Peyer's patch (tissue), 4 donors: ENCODE measurements around the gene RNF26. TPM values are rescaled to one million over a fixed set of nuclear protein-coding genes. Genes with fewer than 3 reads are reported as not detected.

Experiments
- DNase-seq, 3 donors: peaks; one replicate each; pipeline ENCODE4 v3.0.0-alpha.2; 2017 to 2019
- H3K27ac ChIP-seq, 4 donors: fragments of 200-600 bp; sonication (generic); one replicate each; pipeline ENCODE4 v1.5.1; 2016 to 2019
- H3K27me3 ChIP-seq, 2 donors: fragments of 200-600 bp; sonication (generic); one replicate each; pipeline ENCODE4 v1.5.1; 2019
- H3K36me3 ChIP-seq, 3 donors: fragments of 200-600 bp; sonication (generic); one replicate each; pipeline ENCODE4 v1.5.1; 2016 to 2019
- H3K4me1 ChIP-seq, 4 donors: fragments of 200-600 bp; sonication (generic); one replicate each; pipeline ENCODE4 v1.5.1; 2016 to 2019
- H3K4me3 ChIP-seq, 4 donors: fragments of 200-600 bp; sonication (generic); 1 replicate in 3 of 4; 2 replicates in 1 of 4; pipeline ENCODE4 v1.5.1; 2016 to 2019; ENCODE audit warnings: mild to moderate bottlenecking in 1 of 4
- H3K9me3 ChIP-seq, 4 donors: fragments of 200-600 bp; sonication (generic); one replicate each; pipeline ENCODE4 v1.5.1; 2016 to 2019; ENCODE audit warnings: mild to moderate bottlenecking in 1 of 4
- CTCF ChIP-seq, 6 experiments: fragments of 450-650 bp in 4 of 6; fragments of 200-600 bp in 2 of 6; sonication (generic) in 1 of 6; IDR thresholded peaks; one replicate each; pipeline ENCODE4 v1.5.1; 2017 to 2019; ENCODE audit warnings: antibody characterized with exemption in 6 of 6, mild to moderate bottlenecking in 3 of 6, moderate library complexity in 1 of 6
- POLR2A ChIP-seq, 2 donors: fragments of 450-650 bp; IDR thresholded peaks; one replicate each; pipeline ENCODE4 v1.5.1; 2017; ENCODE audit warnings: antibody characterized with exemption in 2 of 2, mild to moderate bottlenecking in 2 of 2, moderate library complexity in 2 of 2
- total RNA-seq, 4 donors: library from RNA; depleted of rRNA; stranded (reverse); fragments of >200 nt; gene quantifications; one replicate each; pipeline ENCODE4 v1.1.0, GENCODE V29; 2016

Gene RNF26
- total RNA-seq, 4 donors from 2014 or later: 15.5 to 23.4 (median 16.5) TPM

- peak; percentile 67 to 92 (median 85) for DNase-seq
- no peaks in the 10 kb centered on the region for H3K9me3 ChIP-seq
- no peak overlapping the region for H3K27ac ChIP-seq
Observed at GRCh38 chr11:119323532-119324033, 10.7 kb upstream of the RNF26 start.

GRCh38 chr11:119324189-119324588, 10.1 kb upstream of the RNF26 start:
- no peak overlapping the region for H3K27ac ChIP-seq
- H3K4me3 ChIP-seq: no peak overlapping the region
- TF ChIP-seq POLR2A (IDR thresholded peaks at IDR 0.05) (no peak), CTCF (IDR thresholded peaks at IDR 0.05) (no peak)
- peaks cover 0 to 22% (median 6%) of the 10 kb centered on the region in 4 donors for H3K4me1 ChIP-seq
- H3K9me3 ChIP-seq: no peaks in the 10 kb centered on the region
- DNase-seq: no peak
- H3K27me3 ChIP-seq: no peaks in the 10 kb centered on the region
- no peaks in the 10 kb centered on the region for H3K36me3 ChIP-seq

More at GRCh38 chr11:119323532-119324033, 10.7 kb upstream of the RNF26 start:
- no peak overlapping the region for H3K4me3 ChIP-seq
- TF ChIP-seq CTCF (IDR thresholded peaks at IDR 0.05) (peak; percentile 71 to 84 (median 76)), POLR2A (IDR thresholded peaks at IDR 0.05) (no peak)
- no peaks in the 10 kb centered on the region for H3K27me3 ChIP-seq
- H3K36me3 ChIP-seq: no peaks in the 10 kb centered on the region
- H3K4me1 ChIP-seq: peaks cover 0 to 22% (median 6%) of the 10 kb centered on the region in 4 donors

- DNase-seq: no peak
- H3K4me1 ChIP-seq: peaks cover 0 to 4% (median 0%) of the 10 kb centered on the region in 4 donors
- no peak overlapping the region for H3K4me3 ChIP-seq
- no peak overlapping the region for H3K27ac ChIP-seq
- TF ChIP-seq CTCF (IDR thresholded peaks at IDR 0.05): no peak
- TF ChIP-seq POLR2A (IDR thresholded peaks at IDR 0.05): no peak
- no peaks in the 10 kb centered on the region for H3K9me3 ChIP-seq
- no peaks in the 10 kb centered on the region for H3K27me3 ChIP-seq
- H3K36me3 ChIP-seq: no peaks in the 10 kb centered on the region
Observed at GRCh38 chr11:119329320-119329719, 5.0 kb upstream of the RNF26 start.

- no peak overlapping the region for H3K4me3 ChIP-seq
- TF ChIP-seq CTCF (IDR thresholded peaks at IDR 0.05) (no peak), POLR2A (IDR thresholded peaks at IDR 0.05) (no peak)
Observed at GRCh38 chr11:119330237-119330636, 4.1 kb upstream of the RNF26 start.

GRCh38 chr11:119332111-119332765, 2.1 kb upstream of the RNF26 start:
- Histone ChIP-seq H3K4me1 (peaks cover 0 to 29% (median 4%) of the 10 kb centered on the region in 4 donors), H3K27ac (no peak overlapping the region), H3K27me3 (no peaks in the 10 kb centered on the region), H3K36me3 (no peaks in the 10 kb centered on the region), H3K4me3 (no peak overlapping the region), H3K9me3 (no peaks in the 10 kb centered on the region)
- TF ChIP-seq POLR2A (IDR thresholded peaks at IDR 0.05) (no peak), CTCF (IDR thresholded peaks at IDR 0.05) (no peak)
- DNase-seq: no peak

More at GRCh38 chr11:119330237-119330636, 4.1 kb upstream of the RNF26 start:
- peaks cover 0 to 10% (median 3%) of the 10 kb centered on the region in 4 donors for H3K4me1 ChIP-seq
- no peak overlapping the region for H3K27ac ChIP-seq
- no peaks in the 10 kb centered on the region for H3K36me3 ChIP-seq
- no peaks in the 10 kb centered on the region for H3K9me3 ChIP-seq
- no peak for DNase-seq
- no peaks in the 10 kb centered on the region for H3K27me3 ChIP-seq
